Posterior cingulate gyrus (tissue), 11 donors: ENCODE results near the gene ADAMTSL2.

Experiments used
- DNase-seq, 10 donors: peaks; one replicate each; pipeline versions ENCODE4 v3.0.0 to v3.0.0-alpha.2; 2020 to 2021; ENCODE audit warnings: mixed read lengths in 3 of 10
- intact Hi-C: fragments of 100-400 bp; cut with DNase I; formaldehyde crosslinking; loops from one replicate; pipeline ENCODE4 v1.15.1; 2023

ADAMTSL2 gene

DNA sequence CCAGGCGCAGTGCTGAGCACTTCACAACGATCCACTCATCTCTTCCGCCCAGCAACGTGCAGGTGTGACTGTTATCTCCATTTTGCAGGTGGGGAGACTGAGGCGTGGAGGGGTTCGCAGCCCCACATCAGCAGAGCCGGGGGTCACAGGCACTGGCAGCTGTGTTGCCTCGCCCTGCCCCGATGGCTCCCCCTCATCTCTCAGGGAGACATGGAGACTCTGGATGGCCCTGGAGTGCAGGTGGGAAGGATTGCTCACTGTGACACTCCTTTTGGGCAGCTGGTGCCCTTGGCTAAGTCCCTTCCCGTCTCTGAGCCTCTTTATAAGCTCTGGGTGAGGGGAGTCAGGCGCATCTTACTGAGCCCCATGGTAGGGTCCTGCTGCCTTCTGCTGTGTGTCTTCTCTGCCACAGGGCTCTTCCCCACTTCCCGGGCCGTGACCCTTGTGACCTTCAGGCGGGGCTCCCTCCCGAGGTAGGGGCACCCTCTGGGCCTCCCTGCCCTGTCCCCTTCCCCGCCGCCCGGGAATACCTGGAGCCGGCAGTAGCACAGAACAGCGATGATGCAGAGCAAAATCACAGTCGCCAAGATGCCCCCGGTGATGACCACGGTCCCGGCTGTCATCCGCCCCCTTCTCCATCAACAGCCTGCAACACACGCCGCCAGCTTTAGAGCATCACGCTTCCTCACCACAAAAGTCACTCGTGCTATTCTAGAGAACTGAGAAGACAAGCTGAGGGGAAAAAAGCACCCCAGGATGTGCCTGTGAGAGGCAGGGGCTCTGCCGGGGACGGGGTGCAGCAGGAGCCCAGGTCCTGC is 45.3 kb downstream of the ADAMTSL2 start:
- peak in 1 of 10 donors; percentile 87 for DNase-seq
- intact Hi-C loops, result no loop called here

DNA sequence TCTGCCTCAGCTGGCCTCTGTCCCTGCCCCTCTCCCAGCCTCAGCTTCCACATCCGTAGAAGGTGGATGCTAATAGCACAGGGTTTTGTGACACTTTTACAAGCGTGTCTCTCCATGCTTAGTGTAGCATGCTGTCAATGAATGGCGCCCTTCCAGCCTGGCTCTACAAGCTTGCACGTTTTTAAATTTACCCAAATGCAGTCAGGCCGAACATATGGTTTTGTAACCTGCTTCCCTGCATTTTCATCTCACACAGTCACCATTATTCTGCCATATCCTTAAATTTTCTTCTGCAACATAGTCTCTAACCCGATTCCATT is 45.9 kb downstream of the ADAMTSL2 start:
- peak in 3 of 10 donors; percentile 52 to 89 (median 55) for DNase-seq
- intact Hi-C loops, result no loop called here

DNA sequence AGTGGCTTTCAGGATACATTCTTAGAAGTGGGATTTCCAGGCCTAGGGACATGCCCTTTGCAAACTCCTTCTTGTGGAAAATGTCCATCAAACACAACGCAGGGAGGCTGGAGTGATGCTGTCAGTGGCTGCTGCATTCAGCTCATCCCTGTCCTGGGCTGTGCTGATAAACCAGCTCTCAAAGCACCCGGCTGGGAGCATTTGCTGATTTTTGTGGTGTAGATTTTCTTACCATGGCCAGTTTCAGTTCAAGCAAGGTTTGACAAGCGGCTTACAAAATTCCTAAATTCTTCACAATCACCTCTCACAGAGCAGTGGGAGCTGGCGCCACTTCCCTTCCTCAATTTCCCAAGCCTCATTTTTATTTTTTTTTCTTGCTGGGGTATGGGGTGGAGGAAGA is 46.5 kb downstream of the ADAMTSL2 start:
- intact Hi-C loops, result no loop called here
- peak in 1 of 10 donors; percentile 37 for DNase-seq

DNA sequence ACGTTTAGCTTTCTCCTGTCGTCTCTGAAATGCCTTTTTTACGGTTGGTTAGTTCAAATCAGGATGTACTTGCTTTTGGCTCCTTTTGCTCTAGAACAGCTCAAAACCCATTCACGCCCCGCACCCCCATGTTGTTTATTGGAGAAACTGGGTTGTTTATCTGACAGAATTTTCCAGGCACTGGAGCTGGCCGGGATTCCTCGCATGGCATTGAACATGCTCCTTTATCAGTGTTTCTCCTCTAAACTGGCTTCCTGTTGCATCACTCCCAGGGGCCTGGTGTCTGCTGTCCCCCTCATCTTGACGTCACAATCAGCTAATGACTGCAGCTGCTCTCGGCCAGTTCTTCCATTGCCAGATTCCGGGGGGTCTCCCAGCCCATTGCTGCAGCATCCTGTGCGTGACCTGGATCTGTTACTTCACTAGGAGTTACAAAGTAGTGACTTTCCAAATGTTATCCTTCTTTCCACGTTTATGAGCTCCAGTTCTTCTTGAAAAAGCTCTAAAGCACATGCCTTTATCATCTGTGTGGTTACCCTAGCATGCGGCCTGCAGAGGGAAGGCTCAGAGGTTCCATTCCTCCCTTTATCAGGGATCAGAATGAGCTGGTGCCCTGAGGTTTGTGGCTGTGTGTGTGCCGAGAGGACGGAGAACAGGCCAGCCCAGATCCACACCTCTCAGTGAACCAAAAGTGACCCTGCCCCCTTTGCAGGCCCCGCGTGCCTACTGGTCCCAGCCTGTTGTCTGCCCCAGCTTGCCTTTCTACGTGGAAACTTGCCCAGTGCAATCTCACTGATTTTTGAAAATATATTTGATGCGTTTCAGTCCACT is 47.2 kb downstream of the ADAMTSL2 start:
- peak in 1 of 10 donors; percentile 75 for DNase-seq

DNA sequence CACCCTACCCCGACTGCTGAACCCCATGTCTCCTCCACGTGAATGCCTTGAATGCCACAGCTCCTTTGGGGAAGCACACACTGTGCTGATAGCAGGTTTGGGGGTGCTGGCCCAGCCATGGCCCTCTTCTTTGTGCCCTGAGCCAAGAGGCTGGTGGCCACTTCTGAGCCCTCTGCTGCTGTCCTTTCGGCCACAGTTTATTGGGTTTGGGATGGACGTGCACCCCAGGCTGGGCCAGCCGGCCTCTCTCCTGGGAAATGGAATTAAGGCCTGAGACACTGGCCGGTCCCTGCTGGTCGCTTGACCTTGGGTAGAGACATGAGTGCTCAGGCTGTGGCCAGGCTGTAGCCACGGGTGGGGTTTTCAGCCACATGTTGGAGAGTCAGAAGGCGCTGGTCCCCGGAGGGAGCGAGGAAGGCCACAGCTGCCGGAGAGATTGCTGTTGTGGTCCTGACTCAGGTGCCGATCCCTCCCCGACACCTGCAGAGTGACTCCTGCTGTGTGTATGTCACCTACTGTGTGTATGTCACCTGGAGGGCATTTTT is 48.1 kb downstream of the ADAMTSL2 start:
- intact Hi-C loops, result no loop called here
- peak in 1 of 10 donors; percentile 43 for DNase-seq

More for the DNA sequence above, 47.2 kb downstream of the ADAMTSL2 start:
- intact Hi-C loops, result no loop called here

DNA sequence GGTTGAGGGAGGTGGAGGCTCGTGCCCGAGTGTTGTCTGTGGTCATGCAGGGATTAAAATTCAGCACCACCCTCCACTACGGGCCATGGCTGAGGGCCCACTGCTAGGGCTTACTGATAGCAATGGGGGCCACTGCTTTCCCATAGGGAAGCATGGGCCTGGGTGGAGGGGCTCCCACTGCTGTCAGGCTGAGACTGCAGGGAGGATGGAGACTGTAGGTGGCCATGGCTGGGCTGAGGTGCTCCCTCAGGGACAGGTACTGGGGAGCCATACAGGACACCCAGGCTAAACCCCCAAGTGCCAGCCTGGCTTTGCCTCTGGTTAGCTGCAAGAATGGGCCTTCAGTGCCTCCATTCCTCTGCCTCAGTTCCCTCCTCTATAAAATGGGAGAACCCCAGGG is 48.6 kb downstream of the ADAMTSL2 start:
- intact Hi-C loops, result no loop called here
- peak in 1 of 10 donors; percentile 43 for DNase-seq

DNA sequence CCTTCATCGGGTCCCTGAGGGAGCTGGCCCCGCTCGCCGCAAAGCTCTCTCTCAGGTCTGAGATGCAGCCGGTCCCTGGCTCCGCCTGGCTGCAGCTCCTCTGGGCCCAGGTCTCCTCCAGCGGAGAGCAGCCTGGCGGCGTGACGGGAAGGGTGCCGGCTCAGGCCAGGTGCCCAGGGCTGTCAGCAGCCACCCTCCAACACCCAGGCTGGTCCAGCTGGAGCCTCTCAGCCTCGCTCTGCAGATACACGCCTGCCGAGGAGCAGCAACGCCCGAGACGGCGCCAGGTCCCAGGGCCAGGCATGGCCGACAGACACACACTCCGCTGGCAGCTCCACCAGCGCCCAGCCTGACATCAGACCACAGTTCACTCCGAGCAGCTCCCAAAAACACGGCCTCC is 49.1 kb downstream of the ADAMTSL2 start:
- intact Hi-C loops, result no loop called here
- peak in 1 of 10 donors; percentile 85 for DNase-seq

DNA sequence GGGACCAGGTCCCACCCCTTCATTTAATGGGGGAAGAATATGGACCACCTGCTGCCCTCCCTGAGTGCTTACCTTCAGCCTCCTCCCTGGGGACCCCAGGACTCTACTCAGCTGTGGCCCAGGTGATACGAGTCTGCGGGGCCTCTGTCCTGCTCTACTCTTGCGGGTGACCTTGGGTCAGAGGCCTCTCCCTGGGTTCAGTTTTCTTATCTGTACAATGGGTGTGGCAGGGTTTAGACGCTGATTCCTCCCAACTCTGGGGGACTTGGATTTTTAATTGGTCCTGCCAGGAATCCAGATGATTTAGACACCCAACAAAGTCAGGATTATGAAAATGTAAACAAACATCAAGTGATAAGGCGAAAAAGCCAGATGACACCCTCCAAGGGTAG is 49.7 kb downstream of the ADAMTSL2 start:
- peak in 1 of 10 donors; percentile 15 for DNase-seq

DNA sequence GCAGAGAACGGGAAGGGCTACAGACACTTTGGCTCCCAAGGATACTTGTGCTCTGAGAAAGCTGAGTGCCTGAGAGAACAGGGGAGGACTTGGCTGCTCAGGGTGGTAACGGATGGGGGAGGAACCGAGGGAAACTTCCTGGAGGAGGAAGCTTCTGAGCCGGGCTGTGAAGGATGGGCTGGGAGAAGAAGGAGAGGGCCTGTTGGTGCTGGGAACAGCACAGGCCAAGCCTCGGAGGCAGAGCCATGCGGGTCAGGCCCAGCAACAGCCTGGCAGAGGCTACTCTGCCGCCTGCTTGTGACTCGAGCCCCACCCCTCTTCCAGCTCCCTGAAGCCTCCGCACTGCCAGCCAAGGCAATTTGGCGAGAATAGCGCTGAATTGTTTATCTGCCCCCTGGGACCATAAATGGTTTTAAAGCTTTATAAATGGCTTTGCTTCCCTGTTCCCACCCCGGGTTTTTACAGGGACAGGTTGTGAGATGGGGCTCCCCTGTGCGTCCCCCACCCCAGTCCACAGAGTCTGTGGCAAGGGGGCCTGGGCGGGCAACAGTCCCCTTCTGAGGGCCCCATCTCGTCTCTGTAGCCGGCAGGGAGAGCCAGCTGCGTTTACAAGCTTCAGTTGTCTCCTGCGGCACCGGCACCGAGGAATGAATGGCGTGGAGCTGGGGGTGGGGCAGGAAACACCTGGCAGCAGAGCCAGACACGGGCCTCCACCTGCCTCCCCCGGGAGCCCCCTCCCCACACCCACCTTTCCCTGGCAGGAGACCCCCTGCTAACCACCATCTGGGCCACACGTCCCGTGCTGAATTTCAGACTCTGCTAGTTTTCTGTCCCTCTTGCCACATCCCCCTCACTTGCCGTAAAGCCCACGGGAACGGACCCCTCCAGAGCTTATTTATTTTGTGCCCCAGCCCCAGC is 50.3 kb downstream of the ADAMTSL2 start:
- intact Hi-C loops, result no loop called here
- DNase-seq, result peak in 1 of 10 donors; percentile 81

More for the DNA sequence above, 49.7 kb downstream of the ADAMTSL2 start:
- intact Hi-C loops, result no loop called here

DNA sequence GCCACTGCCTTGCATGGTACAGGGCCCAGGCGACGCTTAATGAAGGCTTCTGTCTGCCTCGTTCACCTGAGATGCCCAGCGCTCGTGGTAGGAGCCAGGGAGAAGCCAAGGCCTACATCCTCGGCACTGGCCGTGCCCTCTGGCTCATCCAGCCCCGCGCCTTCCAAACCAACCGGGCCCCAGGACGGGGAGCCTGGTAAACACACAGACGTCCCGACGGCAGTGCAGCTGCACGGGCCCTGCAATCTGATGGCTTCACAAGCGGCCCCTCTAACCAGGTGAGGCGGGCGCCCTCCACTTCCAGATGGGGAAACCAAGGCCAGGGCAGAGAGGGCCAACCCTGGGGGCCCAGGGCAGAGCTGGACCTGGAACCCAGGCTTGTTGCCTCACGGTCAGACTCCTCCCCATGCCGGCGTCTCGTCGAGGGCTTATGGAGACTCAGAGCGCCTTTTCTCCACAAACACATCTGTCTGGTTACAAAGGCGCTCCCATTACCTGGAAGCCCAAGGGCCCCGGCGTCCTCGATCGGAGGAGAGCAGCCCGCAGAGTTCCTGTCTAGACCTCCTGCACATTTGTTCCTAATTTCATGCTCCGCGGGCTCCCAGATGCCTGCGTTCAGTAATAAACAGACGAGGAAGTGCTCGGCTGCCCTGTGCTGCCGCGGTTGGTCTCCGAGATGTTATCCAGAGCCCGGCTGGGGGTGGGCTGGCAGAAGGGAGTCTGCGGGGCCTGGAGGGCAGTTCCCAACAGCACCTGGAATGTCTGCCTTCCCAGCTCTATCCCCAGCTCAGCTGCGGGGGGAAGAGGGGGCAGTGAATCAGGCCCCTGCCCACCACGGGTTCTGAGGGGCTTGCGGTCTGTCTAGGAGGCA is 51.2 kb downstream of the ADAMTSL2 start:
- intact Hi-C loops, result no loop called here
- peak in 1 of 10 donors; percentile 85 for DNase-seq

DNA sequence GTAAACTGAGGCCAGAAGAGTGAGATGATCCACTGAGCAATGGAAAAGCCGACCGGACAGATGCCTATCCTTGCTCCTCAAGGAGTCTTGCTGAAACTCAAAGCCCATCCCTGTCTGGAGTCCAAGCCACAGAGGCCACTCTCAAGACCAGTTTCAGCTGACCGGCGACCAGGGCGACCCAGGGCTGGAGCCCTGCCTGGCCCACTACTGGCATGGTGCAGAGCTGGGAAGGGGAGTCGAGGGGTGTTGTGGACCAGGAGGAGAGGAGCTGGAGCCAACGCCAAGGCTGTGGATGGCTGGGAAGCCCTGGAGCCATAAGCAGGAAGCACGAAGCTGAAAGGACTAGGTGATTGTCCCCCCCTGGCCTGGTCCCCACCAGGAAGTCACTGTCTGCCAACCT is 52.5 kb downstream of the ADAMTSL2 start:
- peak in 1 of 10 donors; percentile 69 for DNase-seq
- intact Hi-C loops, result no loop called here

DNA sequence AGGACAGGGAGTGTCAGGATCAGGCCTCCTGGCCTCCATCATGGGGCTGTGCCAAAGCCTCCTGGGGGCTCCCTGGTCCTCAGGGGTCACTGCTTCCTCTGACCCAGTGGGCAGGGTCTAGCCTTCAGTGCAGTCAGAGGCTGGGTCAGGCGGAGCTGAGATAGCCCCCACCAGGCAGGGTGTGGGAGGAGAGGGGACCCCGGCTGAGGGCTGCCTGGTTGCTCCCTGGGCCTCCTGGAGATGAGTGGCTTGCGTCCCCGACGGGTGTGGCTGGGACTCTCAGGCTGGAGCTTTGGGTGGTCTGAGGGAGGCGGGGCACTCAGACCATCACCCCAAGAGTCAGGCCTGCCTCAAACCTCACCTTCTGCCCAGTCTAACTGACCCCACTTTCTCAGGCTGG is 53.0 kb downstream of the ADAMTSL2 start:
- intact Hi-C loops, result no loop called here
- DNase-seq, result peak in 2 of 10 donors; percentile 35 to 86

DNA sequence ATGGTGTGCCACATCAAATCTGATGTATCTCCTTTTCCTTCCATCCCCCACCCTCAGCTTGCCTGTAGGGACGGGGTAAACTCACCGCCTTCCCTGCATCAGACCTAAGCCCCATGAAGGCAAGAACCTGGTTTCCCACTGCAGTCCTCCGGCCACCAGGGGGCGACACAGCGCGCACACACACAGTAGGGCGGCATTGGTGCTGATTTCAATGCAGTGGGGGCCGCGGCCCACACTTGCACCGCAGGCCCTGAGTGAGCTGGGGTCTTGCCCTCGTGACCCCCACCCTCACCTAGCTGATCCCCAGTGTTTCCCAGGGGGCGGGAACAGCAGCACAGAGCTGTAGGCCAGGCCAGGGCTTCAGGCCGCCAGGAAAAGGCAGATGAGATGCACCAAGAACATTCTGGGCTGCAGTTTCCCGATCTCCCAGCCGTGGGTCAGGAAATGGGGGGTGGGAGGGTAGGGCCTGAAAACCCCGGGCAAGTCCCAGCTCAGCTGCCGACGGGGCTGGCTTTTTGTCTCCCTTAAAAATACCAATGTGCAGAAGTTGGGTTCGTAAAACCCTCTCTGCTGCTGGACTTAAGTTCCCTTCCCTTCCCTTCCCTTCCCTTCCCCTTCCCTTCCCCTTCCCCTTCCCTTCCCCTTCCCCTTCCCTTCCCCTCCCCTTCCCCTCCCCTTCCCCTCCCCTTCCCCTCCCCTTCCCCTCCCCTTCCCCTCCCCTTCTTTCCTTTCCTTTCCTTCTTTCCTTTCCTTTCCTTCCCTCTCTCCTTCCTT is 55.1 kb downstream of the ADAMTSL2 start:
- DNase-seq, result no peak
- intact Hi-C loops, result no loop called here

DNA sequence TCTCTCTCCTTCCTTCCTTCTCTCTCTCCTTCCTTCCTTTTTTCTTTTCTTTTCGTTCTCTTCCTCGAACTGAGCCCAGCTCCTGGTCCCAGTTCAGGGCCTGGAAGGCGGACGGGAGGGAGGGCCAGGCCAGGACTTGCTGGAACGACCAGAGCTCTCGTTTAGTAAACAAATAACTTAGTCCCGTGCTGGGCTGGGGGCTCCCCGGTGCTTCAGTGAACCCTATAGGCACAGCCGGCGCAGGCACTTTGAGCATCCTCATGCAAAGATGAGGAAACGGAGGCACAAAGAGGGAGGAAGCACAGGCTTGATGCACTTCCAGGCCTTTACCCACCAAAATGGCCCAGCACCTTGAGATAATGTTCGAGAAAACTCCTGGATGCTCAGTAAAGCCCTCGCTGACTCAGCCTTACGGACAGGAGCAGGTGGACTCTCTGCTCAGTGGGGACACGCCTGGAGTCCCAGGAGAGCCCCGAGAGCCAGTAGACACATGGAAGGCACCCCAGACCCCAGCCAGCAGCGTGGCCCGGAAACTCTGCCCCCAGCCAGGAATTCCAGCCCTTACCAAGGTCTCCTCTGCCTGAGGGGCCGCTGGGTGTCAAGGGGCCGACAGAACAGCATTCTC is 55.8 kb downstream of the ADAMTSL2 start:
- no peak for DNase-seq

DNA sequence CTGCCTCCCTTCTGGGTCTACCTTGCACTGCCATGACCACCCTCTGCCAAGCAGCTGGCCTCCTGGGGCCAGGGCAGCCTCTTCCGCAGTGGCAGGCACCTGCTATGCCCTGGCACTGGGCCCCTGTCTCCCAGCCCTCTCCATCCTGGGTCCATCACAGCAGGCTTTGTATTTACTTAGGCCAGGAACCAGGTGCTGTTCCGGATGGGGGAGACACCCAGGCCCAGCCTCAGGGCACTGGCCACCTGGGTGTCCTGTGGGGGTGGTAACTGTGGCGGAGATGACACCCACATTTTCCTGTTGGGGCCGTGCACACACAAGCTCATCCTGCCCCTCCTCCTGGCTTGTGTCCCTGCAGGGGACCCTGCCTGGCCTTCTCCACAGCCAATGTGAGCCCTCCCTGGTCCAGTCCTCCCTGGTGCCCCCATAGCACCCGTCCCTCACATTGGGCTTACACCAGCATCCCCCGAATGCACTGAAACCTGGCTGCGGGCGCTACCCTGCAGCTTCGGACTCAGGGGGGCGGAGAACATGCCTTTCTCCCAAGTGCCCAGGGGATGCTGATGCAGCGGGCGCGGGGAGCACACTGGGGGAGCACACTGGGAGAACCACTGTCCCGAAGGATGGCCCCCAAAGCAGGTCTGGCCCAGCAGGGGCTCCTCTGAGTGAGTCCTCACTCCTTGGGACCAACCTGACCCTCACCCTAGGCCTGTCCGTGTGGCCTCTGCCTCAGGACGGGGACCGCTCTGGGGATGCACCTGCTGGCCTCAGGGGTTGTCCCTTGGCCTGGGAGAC is 56.8 kb downstream of the ADAMTSL2 start:
- no peak for DNase-seq
- intact Hi-C loops, result no loop called here

More for the DNA sequence above, 55.8 kb downstream of the ADAMTSL2 start:
- intact Hi-C loops, result no loop called here

DNA sequence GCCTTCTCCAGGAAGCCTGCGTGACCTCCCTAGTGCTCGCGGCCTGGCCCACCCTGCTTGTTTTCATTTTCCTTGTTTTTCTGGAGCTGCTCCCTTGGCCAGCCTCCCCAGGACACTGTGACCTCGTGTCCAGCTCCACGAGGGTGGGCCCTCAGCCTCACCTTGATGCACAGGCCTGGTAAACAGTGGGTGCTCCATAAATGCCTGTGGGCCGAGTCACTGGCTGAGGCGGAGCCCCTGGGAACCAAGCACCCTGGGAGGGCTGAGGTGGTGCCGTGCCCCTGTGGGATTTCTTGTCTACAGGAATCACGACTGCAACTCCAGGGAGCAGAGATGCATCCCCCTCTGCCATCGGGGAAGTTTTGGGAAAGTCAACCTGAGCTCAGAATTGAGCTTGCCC is 57.5 kb downstream of the ADAMTSL2 start:
- intact Hi-C loops, result no loop called here
- DNase-seq, result no peak

DNA sequence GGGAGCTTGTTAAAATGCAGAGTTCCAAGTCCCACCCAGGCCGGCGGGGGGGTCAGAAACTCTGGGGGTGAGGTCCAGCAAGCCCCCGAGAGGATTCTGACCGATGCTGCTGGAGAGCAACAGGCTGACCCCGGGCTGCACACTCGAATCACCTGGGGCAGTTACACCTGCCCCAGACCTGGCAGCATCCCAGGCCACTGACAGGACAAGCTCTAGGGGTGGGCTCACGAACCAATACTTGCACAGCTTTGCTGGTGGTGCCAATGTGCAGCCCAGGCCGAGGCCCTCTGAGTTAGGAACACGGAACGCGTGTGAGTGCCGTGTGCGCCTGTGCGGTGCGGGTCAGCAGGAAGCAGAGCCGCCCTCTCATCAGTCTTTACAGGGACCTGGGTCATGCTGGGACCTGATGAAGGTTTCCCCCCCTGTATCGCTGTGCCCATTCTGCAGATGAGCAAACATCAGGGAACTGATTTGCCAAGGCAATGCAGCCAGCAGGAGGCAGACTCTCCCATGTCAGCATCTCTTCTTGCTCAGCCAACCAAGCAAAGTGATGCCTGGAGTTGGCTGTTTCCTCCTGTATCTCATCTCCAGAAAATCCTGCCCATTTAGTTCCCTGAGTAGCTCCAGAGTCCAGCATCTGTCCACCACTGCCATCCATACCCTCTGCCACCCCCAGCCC is 58.4 kb downstream of the ADAMTSL2 start:
- intact Hi-C loops, result no loop called here
- no peak for DNase-seq
